Measurements from ENCODE around the gene TCFL5.

DNA sequence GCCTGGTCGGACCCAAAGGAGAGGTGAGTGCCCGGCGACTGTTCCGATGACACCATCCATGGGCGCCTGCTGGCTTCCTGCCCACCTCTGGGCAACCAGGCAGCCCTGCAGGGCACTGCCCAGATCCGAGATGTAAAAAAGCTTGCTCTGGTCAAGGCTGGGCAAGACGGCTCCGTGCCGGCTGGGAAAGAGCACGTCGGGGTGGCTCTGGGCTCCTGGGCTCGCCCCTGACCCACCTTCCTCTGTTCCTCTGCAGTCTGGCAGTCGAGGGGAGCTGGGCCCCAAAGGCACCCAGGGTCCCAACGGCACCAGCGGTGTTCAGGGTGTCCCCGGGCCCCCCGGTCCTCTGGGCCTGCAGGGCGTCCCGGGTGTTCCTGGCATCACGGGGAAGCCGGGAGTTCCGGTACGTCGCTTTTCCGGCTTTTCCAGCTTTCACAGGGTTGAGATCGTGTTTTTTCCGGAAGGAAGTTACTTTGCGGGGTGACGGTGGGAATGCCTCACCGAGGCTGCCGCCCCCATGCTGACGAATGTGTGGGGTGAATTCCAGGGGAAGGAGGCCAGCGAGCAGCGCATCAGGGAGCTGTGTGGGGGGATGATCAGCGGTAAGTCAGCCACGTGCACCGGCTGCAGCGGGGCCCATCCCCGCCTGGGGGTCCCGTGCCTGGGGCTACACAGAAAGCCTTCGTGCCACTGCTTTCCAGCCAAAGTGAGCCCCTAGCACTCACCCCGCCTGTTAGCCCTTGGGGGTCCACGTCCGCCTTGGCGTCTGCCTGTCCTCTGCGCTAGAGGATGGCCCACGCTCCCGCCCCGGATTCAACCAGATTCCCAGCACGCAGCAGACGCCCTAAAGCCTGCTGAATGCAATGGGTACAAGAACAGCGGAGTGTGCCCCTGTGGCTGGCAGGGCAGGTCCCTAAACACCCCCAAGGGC lies 25.4 kb downstream of the TCFL5 start:
- TF ChIP-seq EZH2phosphoT487 (IDR thresholded peaks at IDR 0.05; ENCODE audit: low read depth) (no peak), CTCF (IDR thresholded peaks at IDR 0.05; ENCODE audit: low read depth, low read length) (no peak)

Measured in OCI-LY3 (cell line).